Psoas muscle (tissue), 8 donors: Measurements from ENCODE around the gene LRIG2. TPM values are rescaled to one million over a fixed set of nuclear protein-coding genes. Genes with fewer than 3 reads are reported as not detected.
"Not testable (repeated sequence)": the region's sequence is repeated elsewhere in the genome, so short reads cannot be mapped to it uniquely, and the experiment has no call there.

ENCODE experiments used
- ATAC-seq, 4 donors: fragments of 200-7000 bp; cut with Tn5 transposase; one replicate each; pipeline ENCODE4 v1.9.1; 2020; ENCODE audit warnings: moderate library complexity in 3 of 4, mild to moderate bottlenecking in 2 of 4
- DNase-seq, 2 donors: peaks; one replicate each; pipeline ENCODE4 v3.0.0-alpha.2; 2020
- H3K27ac ChIP-seq: fragments of 200-600 bp; one replicate; pipeline ENCODE4 v1.8.0; 2022
- H3K27me3 ChIP-seq, 3 donors: fragments of 200-600 bp in 1 of 3; one replicate each; pipeline versions ENCODE4 v1.6.1 to v1.8.0; 2013 to 2022; ENCODE audit warnings: low read length in 2 of 3, mild to moderate bottlenecking in 2 of 3, moderate library complexity in 1 of 3; ENCODE audit not compliant: insufficient read depth in 3 of 3
- H3K36me3 ChIP-seq, 2 donors: fragments of 200-600 bp in 1 of 2; one replicate each; pipeline versions ENCODE4 v1.6.1 to v1.8.0; 2013 to 2022; ENCODE audit warnings: low read depth in 1 of 2, mild to moderate bottlenecking in 1 of 2, moderate library complexity in 1 of 2; ENCODE audit not compliant: insufficient read depth in 1 of 2
- H3K4me1 ChIP-seq: fragments of 200-600 bp; one replicate; pipeline ENCODE4 v1.8.0; 2022
- H3K4me3 ChIP-seq: fragments of 200-600 bp; one replicate; pipeline ENCODE4 v1.8.0; 2022; ENCODE audit warnings: mild to moderate bottlenecking
- H3K9me3 ChIP-seq: fragments of 200-600 bp; one replicate; pipeline ENCODE4 v1.8.0; 2022
- CTCF ChIP-seq: fragments of 200-600 bp; IDR thresholded peaks from one replicate; pipeline ENCODE4 v1.8.0; 2022; ENCODE audit warnings: antibody characterized with exemption
- WGBS, 3 donors: extraction: QIAGEN DNeasy Blood & Tissue Kit; methylation state at CpG; one replicate each; pipeline versions ENCODE4 v1.1.6 to v1.1.7; 2013; 5-methylcytosine and 5-hydroxymethylcytosine counted together
- intact Hi-C, 2 donors: fragments of 100-400 bp; cut with DNase I; formaldehyde crosslinking; loops; one replicate each; pipeline versions ENCODE4 v1.11.0 to v1.14.2; 2022
- polyA plus RNA-seq, 3 donors: library from polyadenylated mRNA; stranded (reverse); fragments of 200-250 nt; gene quantifications; one replicate each; pipeline ENCODE4 v1.2.3, GENCODE V29; 2013
- total RNA-seq, 4 donors: library from RNA; stranded (reverse); fragmentation: NEBNext Ultra II Directional in 2 of 4; extraction: Animal tissue kit (Norgen Biotek cat#: 25700) in 2 of 4; gene quantifications; one replicate each; pipeline versions ENCODE4 v1.2.1 to v1.2.4, GENCODE V29; 2021 to 2023
- donor health status: healthy with polysubstance abuse.
- donor health status: DM: no; HTN: no; CAD: no; lungs with moderate emphysema.
- donor health status: Bipolar disorder and iron deficiency.
- donor health status: healthy.
- donor health status: DM: yes; HTN: yes; CAD: no.
- donor health status: DM: no; HTN: no; CAD: no.
- donor health status: DM: no; HTN: no; CAD: no.
- donor health status: DM: yes; HTN: yes; CAD: no.

Gene LRIG2
- total and polyA plus RNA-seq, 7 donors: 2.2 to 6.0 (median 3.4) TPM

- Histone ChIP-seq H3K36me3 (no peaks in the 10 kb centered on the region), H3K9me3 (no peaks in the 10 kb centered on the region), H3K27ac (no peak overlapping the region), H3K27me3 (no peaks in the 10 kb centered on the region), H3K4me1 (no peaks in the 10 kb centered on the region), H3K4me3 (no peak overlapping the region)
- ATAC-seq (no peak), DNase-seq (no peak)
- 93 to 98% (median 95%) methylated on average over 1 of the region's 1 CpG for WGBS, 3 donors
- intact Hi-C loops: no loop called here
- TF ChIP-seq CTCF: no peak
Measured at GRCh38 chr1:113055570-113055969, 17.4 kb upstream of the LRIG2 start.

- H3K4me3 ChIP-seq: no peak overlapping the region
- 25 to 32% (median 29%) methylated on average over 2 of the region's 2 CpGs for WGBS, 3 donors
- H3K9me3 ChIP-seq: no peaks in the 10 kb centered on the region
- TF ChIP-seq CTCF: no peak
- ATAC-seq (no peak), DNase-seq (no peak)
- H3K27ac ChIP-seq: no peak overlapping the region
- no peaks in the 10 kb centered on the region for H3K27me3 ChIP-seq
- intact Hi-C loops: no loop called here
- no peaks in the 10 kb centered on the region for H3K4me1 ChIP-seq
- H3K36me3 ChIP-seq: no peaks in the 10 kb centered on the region
Measured at GRCh38 chr1:113057006-113057405, 16.0 kb upstream of the LRIG2 start.

- ATAC-seq (no peak), DNase-seq (no peak)
- H3K4me3 ChIP-seq: no peak overlapping the region
- H3K27ac ChIP-seq: no peak overlapping the region
- H3K27me3 ChIP-seq: no peaks in the 10 kb centered on the region
- H3K9me3 ChIP-seq: no peaks in the 10 kb centered on the region
- WGBS, 3 donors: 61 to 68% (median 63%) methylated on average over 5 of the region's 5 CpGs
- intact Hi-C loops: no loop called here
- no peak for TF ChIP-seq CTCF
- no peaks in the 10 kb centered on the region for H3K4me1 ChIP-seq
- H3K36me3 ChIP-seq: no peaks in the 10 kb centered on the region
Measured at GRCh38 chr1:113058941-113059706, 13.9 kb upstream of the LRIG2 start.

- H3K4me1 ChIP-seq, DNase-seq, H3K36me3 ChIP-seq, intact Hi-C loops, H3K27ac ChIP-seq, H3K9me3 ChIP-seq, H3K4me3 ChIP-seq, ATAC-seq, H3K27me3 ChIP-seq: not testable (repeated sequence)
- WGBS, 3 donors: 95 to 97% (median 97%) methylated on average over 22 to 32 of the region's 35 CpGs
Measured at GRCh38 chr1:113063456-113063855, 9.5 kb upstream of the LRIG2 start.

- H3K27me3 ChIP-seq: no peaks in the 10 kb centered on the region
- H3K27ac ChIP-seq: peak overlapping the region; percentile 92
- peaks cover 0 to 4% of the 10 kb centered on the region in 2 donors for H3K36me3 ChIP-seq
- DNase-seq (no peak), ATAC-seq (no peak)
- intact Hi-C loops: loop anchor here in 1 of 2 donors (2.0 to 10.0 kb wide), 3 partner anchors 115 to 457 kb away; partner anchors contain the start of genes CAPZA1, PPM1J, SLC16A1 and ST7L
- H3K9me3 ChIP-seq: no peaks in the 10 kb centered on the region
- 31 to 51% (median 39%) methylated on average over 6 of the region's 6 CpGs for WGBS, 3 donors
- peaks cover 24% of the 10 kb centered on the region for H3K4me1 ChIP-seq
- TF ChIP-seq CTCF: no peak
- H3K4me3 ChIP-seq: peak overlapping the region; percentile 98
Measured at GRCh38 chr1:113072141-113072756, 749 bp upstream of the LRIG2 start.
